Tibial artery (tissue), 4 donors: ENCODE results near the gene WIPF3.

Source experiments
- DNase-seq, 2 donors: peaks; one replicate each; pipeline ENCODE4 v3.0.0-alpha.2; 2019
- H3K27ac ChIP-seq, 2 donors: fragments of 200-600 bp; sonication (generic) in 1 of 2; 1 replicate in 1 of 2; 2 replicates in 1 of 2; pipeline ENCODE4 v1.5.1; 2018 to 2019; ENCODE audit warnings: mild to moderate bottlenecking in 1 of 2
- H3K27me3 ChIP-seq, 2 donors: fragments of 200-600 bp; sonication (generic) in 1 of 2; one replicate each; pipeline versions ENCODE4 v1.5.1 to v1.6.0; 2016 to 2019
- H3K36me3 ChIP-seq, 3 donors: fragments of 200-600 bp; sonication (generic) in 2 of 3; one replicate each; pipeline ENCODE4 v1.5.1; 2016 to 2019; ENCODE audit warnings: mild to moderate bottlenecking in 2 of 3
- H3K4me1 ChIP-seq, 4 donors: fragments of 200-600 bp; sonication (generic) in 2 of 4; 1 replicate in 3 of 4; 2 replicates in 1 of 4; pipeline ENCODE4 v1.5.1; 2016 to 2019
- H3K4me3 ChIP-seq, 2 donors: fragments of 200-600 bp; sonication (generic) in 1 of 2; 1 replicate in 1 of 2; 2 replicates in 1 of 2; pipeline ENCODE4 v1.5.1; 2018 to 2019; ENCODE audit warnings: mild to moderate bottlenecking in 2 of 2
- H3K9me3 ChIP-seq, 3 donors: fragments of 200-600 bp; sonication (generic) in 1 of 3; one replicate each; pipeline ENCODE4 v1.5.1; 2016 to 2019
- intact Hi-C: fragments of 100-400 bp; cut with DNase I; formaldehyde crosslinking; loops from one replicate; pipeline ENCODE4 v1.15.0; 2023; ENCODE audit warnings: low total_unique reads
- TF ChIP-seq, protein P1 (sequence below), 2 experiments: fragments of 200-600 bp in 1 of 2; fragments of 450-650 bp in 1 of 2; IDR thresholded peaks; one replicate each; pipeline ENCODE4 v1.5.1; 2017 to 2019; ENCODE audit warnings: antibody characterized with exemption in 2 of 2, mild to moderate bottlenecking in 1 of 2, moderate library complexity in 1 of 2

The WIPF3 gene

DNA sequence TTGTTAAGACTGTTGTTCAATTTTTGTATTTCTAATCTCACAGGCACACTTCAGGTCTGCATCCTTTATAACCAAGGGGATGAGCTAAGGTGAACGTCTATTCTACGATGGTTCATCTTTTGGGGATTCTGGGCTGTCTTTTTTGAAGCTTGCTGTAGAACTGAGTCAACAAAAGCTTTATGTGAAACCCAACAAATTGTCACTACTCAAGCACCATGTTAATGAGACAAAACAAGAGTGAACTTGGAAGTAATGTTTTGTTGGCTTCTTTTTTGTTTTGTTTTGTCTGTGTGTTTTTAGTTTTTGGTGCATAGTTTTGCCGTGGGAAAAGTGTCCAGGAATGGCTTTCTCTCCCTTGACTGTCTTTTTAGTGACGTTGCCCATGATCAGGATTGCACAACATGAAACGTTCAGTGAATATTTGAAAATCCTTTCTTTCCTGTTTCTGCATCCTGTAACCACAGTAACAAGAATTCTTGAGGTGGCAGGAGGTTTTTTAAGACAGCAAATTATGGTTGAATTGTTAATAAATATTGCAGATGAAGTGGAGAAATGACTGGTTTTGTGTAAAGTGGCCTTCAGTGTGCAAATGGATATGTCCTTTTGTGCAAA is 65.6 kb downstream of the WIPF3 start:
- no peak overlapping the region for H3K27ac ChIP-seq
- DNase-seq, result no peak
- TF ChIP-seq, protein P1, sequence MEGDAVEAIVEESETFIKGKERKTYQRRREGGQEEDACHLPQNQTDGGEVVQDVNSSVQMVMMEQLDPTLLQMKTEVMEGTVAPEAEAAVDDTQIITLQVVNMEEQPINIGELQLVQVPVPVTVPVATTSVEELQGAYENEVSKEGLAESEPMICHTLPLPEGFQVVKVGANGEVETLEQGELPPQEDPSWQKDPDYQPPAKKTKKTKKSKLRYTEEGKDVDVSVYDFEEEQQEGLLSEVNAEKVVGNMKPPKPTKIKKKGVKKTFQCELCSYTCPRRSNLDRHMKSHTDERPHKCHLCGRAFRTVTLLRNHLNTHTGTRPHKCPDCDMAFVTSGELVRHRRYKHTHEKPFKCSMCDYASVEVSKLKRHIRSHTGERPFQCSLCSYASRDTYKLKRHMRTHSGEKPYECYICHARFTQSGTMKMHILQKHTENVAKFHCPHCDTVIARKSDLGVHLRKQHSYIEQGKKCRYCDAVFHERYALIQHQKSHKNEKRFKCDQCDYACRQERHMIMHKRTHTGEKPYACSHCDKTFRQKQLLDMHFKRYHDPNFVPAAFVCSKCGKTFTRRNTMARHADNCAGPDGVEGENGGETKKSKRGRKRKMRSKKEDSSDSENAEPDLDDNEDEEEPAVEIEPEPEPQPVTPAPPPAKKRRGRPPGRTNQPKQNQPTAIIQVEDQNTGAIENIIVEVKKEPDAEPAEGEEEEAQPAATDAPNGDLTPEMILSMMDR (IDR thresholded peaks at IDR 0.05), result no peak
- H3K9me3 ChIP-seq, result no peaks in the 10 kb centered on the region
- H3K4me1 ChIP-seq, result peaks cover 0 to 10% (median 7%) of the 10 kb centered on the region in 4 donors
- H3K4me3 ChIP-seq, result no peak overlapping the region
- H3K27me3 ChIP-seq, result no peaks in the 10 kb centered on the region
- intact Hi-C loops, result loop anchor here (10.0 kb wide), 1 partner anchor 57 kb away; no protein-coding TSS in a partner anchor
- H3K36me3 ChIP-seq, result no peaks in the 10 kb centered on the region

DNA sequence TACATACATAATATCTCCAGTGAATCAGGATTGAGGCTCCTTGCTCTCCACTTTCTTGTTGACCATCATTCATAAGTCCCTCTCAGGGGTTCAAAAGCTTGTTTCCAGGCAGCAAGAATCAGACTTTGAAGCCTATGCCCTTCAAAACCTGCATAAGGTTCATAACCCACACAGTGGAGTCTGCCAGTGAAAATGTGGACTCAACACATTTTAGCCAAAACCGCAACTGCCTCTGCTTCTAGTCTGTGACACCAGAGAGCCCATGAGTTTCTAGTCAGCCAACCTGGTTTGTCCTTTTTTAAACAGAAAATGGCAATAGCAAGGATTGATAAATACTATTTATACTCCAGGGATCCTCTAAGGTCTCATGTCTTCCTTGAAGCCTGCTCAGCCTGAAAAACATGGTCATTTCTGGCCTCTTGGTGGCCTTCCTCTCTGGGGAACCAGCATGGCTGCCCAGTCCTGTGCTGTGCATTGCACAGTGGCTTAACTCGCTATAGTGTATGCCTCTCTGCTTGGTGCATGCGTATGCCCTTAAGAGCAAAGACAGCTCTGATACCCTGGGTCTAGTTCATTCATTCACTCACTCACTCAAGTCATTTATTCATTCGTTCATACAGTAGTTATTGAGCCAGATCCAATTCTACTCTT is 67.5 kb downstream of the WIPF3 start:
- H3K4me3 ChIP-seq, result no peak overlapping the region
- TF ChIP-seq, protein P1 (IDR thresholded peaks at IDR 0.05), result no peak
- no peaks in the 10 kb centered on the region for H3K9me3 ChIP-seq
- no peak for DNase-seq
- H3K27me3 ChIP-seq, result no peaks in the 10 kb centered on the region
- no peaks in the 10 kb centered on the region for H3K36me3 ChIP-seq
- H3K27ac ChIP-seq, result no peak overlapping the region
- H3K4me1 ChIP-seq, result peaks cover 0 to 12% (median 3%) of the 10 kb centered on the region in 4 donors
- intact Hi-C loops, result loop anchor here (10.0 kb wide), 1 partner anchor 59 kb away; no protein-coding TSS in a partner anchor

DNA sequence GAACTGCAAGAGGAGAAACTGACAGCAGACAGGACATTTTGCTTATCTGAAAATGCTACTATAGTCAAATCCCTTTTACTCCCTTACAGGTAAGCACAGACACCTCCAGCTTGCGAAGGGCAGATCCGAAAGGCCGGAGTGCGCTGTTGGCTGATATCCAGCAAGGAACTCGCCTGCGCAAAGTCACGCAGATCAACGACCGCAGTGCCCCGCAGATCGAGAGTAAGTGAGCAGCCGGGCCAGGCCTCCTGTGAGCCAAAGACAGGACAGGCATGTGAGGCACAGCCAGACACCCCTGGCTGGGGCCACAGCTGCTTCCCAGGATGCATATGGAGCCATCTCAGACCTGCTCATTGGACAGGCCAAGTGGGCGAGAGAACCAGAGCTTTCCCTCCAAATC is 69.4 kb downstream of the WIPF3 start:
- H3K36me3 ChIP-seq, result no peaks in the 10 kb centered on the region
- intact Hi-C loops, result loop anchor here (5.0 to 10.0 kb wide), 2 partner anchors 47 to 61 kb away; no protein-coding TSS in a partner anchor
- TF ChIP-seq, protein P1 (IDR thresholded peaks at IDR 0.05), result no peak
- H3K9me3 ChIP-seq, result no peaks in the 10 kb centered on the region
- no peak overlapping the region for H3K4me3 ChIP-seq
- H3K27me3 ChIP-seq, result no peaks in the 10 kb centered on the region
- no peak for DNase-seq
- peaks cover 0 to 13% (median 10%) of the 10 kb centered on the region in 4 donors for H3K4me1 ChIP-seq
- no peak overlapping the region for H3K27ac ChIP-seq

DNA sequence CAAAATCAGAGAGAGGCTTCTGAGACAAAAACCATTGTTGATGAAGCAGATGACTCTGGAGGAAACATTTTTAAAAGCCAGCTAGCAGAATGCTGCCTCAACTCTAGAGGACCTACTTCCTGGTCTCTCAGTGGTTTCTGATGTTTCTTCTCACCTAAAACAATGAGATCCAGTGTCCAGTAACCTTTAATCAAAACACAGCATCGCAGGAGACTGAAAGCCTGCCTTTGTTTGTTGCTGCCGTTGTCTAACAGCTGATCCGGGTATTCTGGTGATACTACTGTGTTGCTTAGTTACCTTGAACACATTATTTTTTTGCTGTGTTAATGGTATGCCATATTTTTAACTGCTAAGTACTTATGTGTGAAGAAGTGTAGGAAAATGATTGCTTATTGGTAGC is 70.9 kb downstream of the WIPF3 start:
- H3K4me1 ChIP-seq, result peaks cover 0 to 8% (median 7%) of the 10 kb centered on the region in 4 donors
- intact Hi-C loops, result loop anchor here (5.0 to 10.0 kb wide), 2 partner anchors 45 to 62 kb away; no protein-coding TSS in a partner anchor
- no peak for DNase-seq
- H3K4me3 ChIP-seq, result no peak overlapping the region
- TF ChIP-seq, protein P1 (IDR thresholded peaks at IDR 0.05), result no peak
- H3K27me3 ChIP-seq, result no peaks in the 10 kb centered on the region
- H3K36me3 ChIP-seq, result no peaks in the 10 kb centered on the region
- no peaks in the 10 kb centered on the region for H3K9me3 ChIP-seq
- no peak overlapping the region for H3K27ac ChIP-seq

DNA sequence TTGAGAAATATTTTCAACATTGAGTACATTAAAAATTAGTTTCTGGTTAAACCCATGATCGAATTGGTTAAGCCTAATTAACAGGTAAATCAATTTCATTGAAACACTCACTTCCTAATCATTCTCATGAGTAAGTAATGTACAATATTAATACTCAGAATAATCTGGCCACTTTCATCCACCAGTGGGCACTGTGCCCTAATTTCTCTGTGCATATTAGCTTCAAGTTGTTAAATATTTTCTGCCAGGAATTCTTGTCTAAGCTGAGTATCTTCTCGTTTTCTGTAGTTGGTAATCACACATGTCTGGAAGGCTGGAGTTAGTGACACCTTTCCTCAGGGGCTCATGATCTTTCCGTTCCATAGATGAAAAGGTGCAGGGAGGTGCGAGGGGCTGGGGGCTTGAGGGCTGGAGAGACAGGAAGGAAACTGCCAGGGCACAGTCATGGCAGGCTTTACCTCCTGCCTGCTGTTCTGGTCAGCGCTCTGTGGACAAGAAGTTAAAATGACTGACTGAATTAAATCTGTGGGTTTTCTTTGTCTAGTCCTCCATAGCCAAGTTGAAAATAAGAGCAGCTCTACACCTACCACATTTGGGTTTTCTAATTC is 71.9 kb downstream of the WIPF3 start:
- peak in 1 of 2 donors; percentile 54 for DNase-seq
- no peaks in the 10 kb centered on the region for H3K9me3 ChIP-seq
- H3K27ac ChIP-seq, result no peak overlapping the region
- TF ChIP-seq, protein P1 (IDR thresholded peaks at IDR 0.05), result peak; percentile 40 to 46
- no peaks in the 10 kb centered on the region for H3K36me3 ChIP-seq
- no peak overlapping the region for H3K4me3 ChIP-seq
- H3K27me3 ChIP-seq, result no peaks in the 10 kb centered on the region
- peaks cover 0 to 8% (median 6%) of the 10 kb centered on the region in 4 donors for H3K4me1 ChIP-seq
- intact Hi-C loops, result loop anchor here (5.0 to 10.0 kb wide), 2 partner anchors 44 to 63 kb away; no protein-coding TSS in a partner anchor
